ENCODE data around the gene SLIT3.

GRCh38 chr5:168753691-168754254 is 547.2 kb downstream of the SLIT3 start:
- TF ChIP-seq CTCF (conservative IDR thresholded peaks at IDR 0.05; ENCODE audit: low read depth, low read length): no peak
- no peak for TF ChIP-seq EZH2 (IDR thresholded peaks at IDR 0.05; ENCODE audit: low read length, unreplicated experiment)

Measured in PC-3 (cell line).